GM23338 (cell line): ENCODE results near the gene SYT12. TPM values are rescaled to one million over a fixed set of nuclear protein-coding genes. Genes with fewer than 3 reads are reported as not detected.

Experiments
- ATAC-seq: fragments of 200-7000 bp; cut with Tn5 transposase; 3 replicates; pipeline ENCODE4 v1.9.1; 2020
- DNase-seq: peaks from one replicate; pipeline ENCODE4 v3.0.0-alpha.2; 2015; ENCODE audit warnings: low spot score
- H2AFZ ChIP-seq: fragments of 200-600 bp; sonication (generic); 2 replicates; pipeline ENCODE4 v1.8.0; 2016; ENCODE audit warnings: antibody characterized with exemption, mild to moderate bottlenecking, moderate library complexity
- H3F3A ChIP-seq: fragments of 200-600 bp; sonication (generic); replicated peaks from 2 replicates; pipeline ENCODE4 v1.8.0; 2017; ENCODE audit warnings: antibody characterized with exemption, mixed run types, low read depth
- H3K27ac ChIP-seq: fragments of 200-600 bp; sonication (generic); 2 replicates; pipeline ENCODE4 v1.6.1; 2016; ENCODE audit warnings: low read depth
- H3K27me3 ChIP-seq: fragments of 200-600 bp; sonication (generic); 2 replicates; pipeline ENCODE4 v1.8.0; 2016; ENCODE audit warnings: mild to moderate bottlenecking, mixed run types, moderate library complexity; ENCODE audit not compliant: insufficient read depth
- H3K36me3 ChIP-seq: fragments of 200-600 bp; sonication (generic); 2 replicates; pipeline ENCODE4 v1.8.0; 2016; ENCODE audit warnings: mild to moderate bottlenecking; ENCODE audit not compliant: insufficient read depth
- H3K4me1 ChIP-seq: fragments of 200-600 bp; sonication (generic); 2 replicates; pipeline ENCODE4 v1.8.0; 2016; ENCODE audit warnings: mild to moderate bottlenecking, moderate library complexity; ENCODE audit not compliant: insufficient read depth
- H3K4me2 ChIP-seq: fragments of 200-600 bp; sonication (generic); 2 replicates; pipeline ENCODE4 v1.7.1; 2017; ENCODE audit warnings: mixed run types
- H3K4me3 ChIP-seq: fragments of 200-600 bp; sonication (generic); 2 replicates; pipeline ENCODE4 v1.6.1; 2016; ENCODE audit warnings: mixed run types
- H3K79me2 ChIP-seq: fragments of 200-600 bp; sonication (generic); replicated peaks from 2 replicates; pipeline ENCODE4 v1.8.0; 2017; ENCODE audit warnings: mild to moderate bottlenecking; ENCODE audit not compliant: insufficient read depth
- H3K9me2 ChIP-seq: fragments of 200-600 bp; sonication (generic); 2 replicates; pipeline ENCODE4 v1.8.0; 2017; ENCODE audit not compliant: insufficient read depth
- H4K20me1 ChIP-seq: fragments of 200-600 bp; sonication (generic); replicated peaks from 2 replicates; pipeline ENCODE4 v1.8.0; 2017; ENCODE audit warnings: mild to moderate bottlenecking; ENCODE audit not compliant: insufficient read depth
- H3K27ac Mint-ChIP-seq: 2 replicates; pipeline ENCODE4 v1.8.0; 2020; ENCODE audit warnings: inconsistent platforms, mild to moderate bottlenecking, moderate library complexity, mixed read lengths
- H3K27me3 Mint-ChIP-seq: 3 replicates; pipeline ENCODE4 v1.8.0; 2022; ENCODE audit warnings: low read depth, mild to moderate bottlenecking, moderate library complexity, mixed read lengths, inconsistent platforms; ENCODE audit not compliant: insufficient read depth, poor library complexity
- H3K36me3 Mint-ChIP-seq: 3 replicates; pipeline ENCODE4 v1.8.0; 2021; ENCODE audit warnings: low read depth, mild to moderate bottlenecking, inconsistent platforms, moderate library complexity, mixed read lengths
- H3K4me1 Mint-ChIP-seq: 3 replicates; pipeline ENCODE4 v1.8.0; 2020; ENCODE audit warnings: mild to moderate bottlenecking, inconsistent platforms, mixed read lengths
- H3K4me3 Mint-ChIP-seq: 3 replicates; pipeline ENCODE4 v1.8.0; 2021; ENCODE audit warnings: moderate library complexity, mild to moderate bottlenecking, inconsistent platforms, mixed read lengths
- H3K9me3 Mint-ChIP-seq: 3 replicates; pipeline ENCODE4 v1.8.0; 2020; ENCODE audit warnings: moderate library complexity, mild to moderate bottlenecking, inconsistent platforms, mixed read lengths
- CREB1 ChIP-seq: fragments of 250-450 bp; sonication (Bioruptor Pico); IDR thresholded peaks from 2 replicates; pipeline ENCODE4 v1.5.0; 2020; ENCODE audit warnings: low read depth, mild to moderate bottlenecking, moderate library complexity
- EZH2phosphoT487 ChIP-seq: fragments of 200-600 bp; sonication (generic); IDR thresholded peaks from one replicate; pipeline ENCODE4 v1.8.1; 2018; ENCODE audit warnings: antibody characterized with exemption; ENCODE audit not compliant: unreplicated experiment
- NANOG ChIP-seq: IDR thresholded peaks from 2 replicates; pipeline ENCODE4 v1.6.1; 2016; ENCODE audit warnings: antibody characterized with exemption, borderline replicate concordance
- POLR2AphosphoS5 ChIP-seq: IDR thresholded peaks from 2 replicates; pipeline ENCODE4 v1.6.1; 2016; ENCODE audit warnings: antibody characterized with exemption, low read depth
- STAT1 ChIP-seq: IDR thresholded peaks from one replicate; pipeline ENCODE4 v1.6.1; 2016; ENCODE audit warnings: antibody characterized with exemption; ENCODE audit not compliant: unreplicated experiment
- polyA plus RNA-seq: library from polyadenylated mRNA; unstranded; fragments of >200 nt; fragmentation: Nextera tagmentation; extraction: Ambion mirVana; gene quantifications from 2 replicates; pipeline ENCODE4 v1.2.1, GENCODE V29; 2016
- total RNA-seq: library from RNA; depleted of rRNA; stranded (reverse); fragments of >200 nt; shearing (Covaris generic); gene quantifications from 2 replicates; pipeline ENCODE4 v1.2.3, GENCODE V29; 2014
- TF ChIP-seq, protein P1 (sequence below): IDR thresholded peaks from 2 replicates; pipeline ENCODE4 v1.6.1; 2016; ENCODE audit warnings: antibody characterized with exemption
- TF ChIP-seq, protein P2 (sequence below), 2 experiments: fragments of 200-600 bp in 1 of 2; sonication (generic) in 1 of 2; conservative IDR thresholded peaks; 2 replicates each; pipeline versions ENCODE4 v1.5.1 to v1.6.1; 2016 to 2017; ENCODE audit warnings: antibody characterized with exemption in 2 of 2, low read depth in 2 of 2, mild to moderate bottlenecking in 2 of 2, moderate library complexity in 1 of 2
- TF ChIP-seq, protein P3 (sequence below): IDR thresholded peaks from one replicate; pipeline ENCODE4 v1.6.1; 2018; ENCODE audit warnings: antibody characterized with exemption; ENCODE audit not compliant: unreplicated experiment

SYT12 gene
- total and polyA plus RNA-seq, 2 experiments from 2014 or later = 0.92 to 2.5 TPM

DNA sequence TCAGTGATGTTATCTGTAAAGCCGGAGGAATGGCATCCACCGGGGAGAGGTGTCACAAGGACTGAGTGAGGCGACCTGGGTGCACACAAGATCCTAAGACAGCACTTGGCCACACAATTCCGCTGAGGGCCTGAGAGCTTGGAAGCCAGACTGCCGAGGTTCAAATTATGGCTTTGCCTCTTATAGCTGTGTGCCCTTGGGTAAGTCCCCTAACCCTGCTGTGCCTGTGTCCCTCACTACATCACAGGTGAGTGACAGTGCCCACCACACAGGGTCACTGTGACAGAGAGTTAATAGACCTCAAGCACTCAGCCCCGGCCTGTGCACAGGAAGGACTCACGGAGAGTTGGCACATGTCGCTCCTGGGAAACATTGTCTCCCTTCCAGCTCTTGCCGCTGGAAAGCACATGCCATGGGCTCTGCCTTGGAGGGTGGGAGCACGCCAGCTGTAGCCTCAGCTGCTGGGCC is 34.3 kb downstream of the SYT12 start (continued):
- TF ChIP-seq, protein P1, sequence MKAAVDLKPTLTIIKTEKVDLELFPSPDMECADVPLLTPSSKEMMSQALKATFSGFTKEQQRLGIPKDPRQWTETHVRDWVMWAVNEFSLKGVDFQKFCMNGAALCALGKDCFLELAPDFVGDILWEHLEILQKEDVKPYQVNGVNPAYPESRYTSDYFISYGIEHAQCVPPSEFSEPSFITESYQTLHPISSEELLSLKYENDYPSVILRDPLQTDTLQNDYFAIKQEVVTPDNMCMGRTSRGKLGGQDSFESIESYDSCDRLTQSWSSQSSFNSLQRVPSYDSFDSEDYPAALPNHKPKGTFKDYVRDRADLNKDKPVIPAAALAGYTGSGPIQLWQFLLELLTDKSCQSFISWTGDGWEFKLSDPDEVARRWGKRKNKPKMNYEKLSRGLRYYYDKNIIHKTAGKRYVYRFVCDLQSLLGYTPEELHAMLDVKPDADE = no peak
- TF ChIP-seq, protein P2, sequence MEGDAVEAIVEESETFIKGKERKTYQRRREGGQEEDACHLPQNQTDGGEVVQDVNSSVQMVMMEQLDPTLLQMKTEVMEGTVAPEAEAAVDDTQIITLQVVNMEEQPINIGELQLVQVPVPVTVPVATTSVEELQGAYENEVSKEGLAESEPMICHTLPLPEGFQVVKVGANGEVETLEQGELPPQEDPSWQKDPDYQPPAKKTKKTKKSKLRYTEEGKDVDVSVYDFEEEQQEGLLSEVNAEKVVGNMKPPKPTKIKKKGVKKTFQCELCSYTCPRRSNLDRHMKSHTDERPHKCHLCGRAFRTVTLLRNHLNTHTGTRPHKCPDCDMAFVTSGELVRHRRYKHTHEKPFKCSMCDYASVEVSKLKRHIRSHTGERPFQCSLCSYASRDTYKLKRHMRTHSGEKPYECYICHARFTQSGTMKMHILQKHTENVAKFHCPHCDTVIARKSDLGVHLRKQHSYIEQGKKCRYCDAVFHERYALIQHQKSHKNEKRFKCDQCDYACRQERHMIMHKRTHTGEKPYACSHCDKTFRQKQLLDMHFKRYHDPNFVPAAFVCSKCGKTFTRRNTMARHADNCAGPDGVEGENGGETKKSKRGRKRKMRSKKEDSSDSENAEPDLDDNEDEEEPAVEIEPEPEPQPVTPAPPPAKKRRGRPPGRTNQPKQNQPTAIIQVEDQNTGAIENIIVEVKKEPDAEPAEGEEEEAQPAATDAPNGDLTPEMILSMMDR (conservative IDR thresholded peaks at IDR 0.05; ENCODE audit: low read depth in 2 of 2) = no peak
- TF ChIP-seq, protein P3, sequence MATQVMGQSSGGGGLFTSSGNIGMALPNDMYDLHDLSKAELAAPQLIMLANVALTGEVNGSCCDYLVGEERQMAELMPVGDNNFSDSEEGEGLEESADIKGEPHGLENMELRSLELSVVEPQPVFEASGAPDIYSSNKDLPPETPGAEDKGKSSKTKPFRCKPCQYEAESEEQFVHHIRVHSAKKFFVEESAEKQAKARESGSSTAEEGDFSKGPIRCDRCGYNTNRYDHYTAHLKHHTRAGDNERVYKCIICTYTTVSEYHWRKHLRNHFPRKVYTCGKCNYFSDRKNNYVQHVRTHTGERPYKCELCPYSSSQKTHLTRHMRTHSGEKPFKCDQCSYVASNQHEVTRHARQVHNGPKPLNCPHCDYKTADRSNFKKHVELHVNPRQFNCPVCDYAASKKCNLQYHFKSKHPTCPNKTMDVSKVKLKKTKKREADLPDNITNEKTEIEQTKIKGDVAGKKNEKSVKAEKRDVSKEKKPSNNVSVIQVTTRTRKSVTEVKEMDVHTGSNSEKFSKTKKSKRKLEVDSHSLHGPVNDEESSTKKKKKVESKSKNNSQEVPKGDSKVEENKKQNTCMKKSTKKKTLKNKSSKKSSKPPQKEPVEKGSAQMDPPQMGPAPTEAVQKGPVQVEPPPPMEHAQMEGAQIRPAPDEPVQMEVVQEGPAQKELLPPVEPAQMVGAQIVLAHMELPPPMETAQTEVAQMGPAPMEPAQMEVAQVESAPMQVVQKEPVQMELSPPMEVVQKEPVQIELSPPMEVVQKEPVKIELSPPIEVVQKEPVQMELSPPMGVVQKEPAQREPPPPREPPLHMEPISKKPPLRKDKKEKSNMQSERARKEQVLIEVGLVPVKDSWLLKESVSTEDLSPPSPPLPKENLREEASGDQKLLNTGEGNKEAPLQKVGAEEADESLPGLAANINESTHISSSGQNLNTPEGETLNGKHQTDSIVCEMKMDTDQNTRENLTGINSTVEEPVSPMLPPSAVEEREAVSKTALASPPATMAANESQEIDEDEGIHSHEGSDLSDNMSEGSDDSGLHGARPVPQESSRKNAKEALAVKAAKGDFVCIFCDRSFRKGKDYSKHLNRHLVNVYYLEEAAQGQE = no peak
- no peak for TF ChIP-seq CREB1 (CRISPR knock-in tag)

DNA sequence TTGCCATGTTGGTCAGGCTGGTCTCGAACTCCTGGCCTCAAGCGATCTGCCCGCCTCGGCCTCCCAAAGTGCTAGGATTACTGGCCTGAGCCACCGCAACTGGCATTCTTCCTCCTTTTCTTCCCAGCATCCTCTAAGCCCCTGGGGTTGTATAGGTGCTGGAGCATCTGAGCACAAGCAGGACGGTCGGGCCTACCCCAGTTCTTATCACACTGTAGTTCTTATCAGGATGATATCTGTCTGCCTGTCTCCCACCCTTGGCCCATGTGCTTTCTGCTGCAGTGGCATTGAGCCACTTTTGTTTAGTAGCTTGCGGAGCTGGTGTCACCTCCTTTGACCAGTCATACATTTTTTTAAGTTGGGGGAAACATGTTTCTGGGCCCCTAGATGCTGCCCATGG is 35.6 kb downstream of the SYT12 start:
- 0 out of 2 replicates have a peak, but pooled peaks cover 11% of the 10 kb centered on the region for H3F3A ChIP-seq

More for the DNA sequence above, 35.6 kb downstream of the SYT12 start:
- Mint-ChIP-seq H3K4me1 (peaks cover 26% of the 10 kb centered on the region), H3K9me3 (no peaks in the 10 kb centered on the region), H3K27ac (no peak overlapping the region), H3K27me3 (peaks cover 13% of the 10 kb centered on the region), H3K4me3 (no peak overlapping the region), H3K36me3 (no peaks in the 10 kb centered on the region)
- Histone ChIP-seq H4K20me1 (no peaks in the 10 kb centered on the region), H3K79me2 (no peaks in the 10 kb centered on the region), H3K4me3 (no peak overlapping the region), H2AFZ (no peak overlapping the region), H3K27me3 (peaks cover 8% of the 10 kb centered on the region), H3K27ac (no peak overlapping the region), H3K9me2 (no peaks in the 10 kb centered on the region), H3K4me1 (peaks cover 21% of the 10 kb centered on the region), H3K36me3 (no peaks in the 10 kb centered on the region), H3K4me2 (no peak overlapping the region)
- ATAC-seq (no peak), DNase-seq (no peak)
- TF ChIP-seq, protein P1 = no peak
- TF ChIP-seq, protein P2 (conservative IDR thresholded peaks at IDR 0.05; ENCODE audit: low read depth in 2 of 2) = no peak
- TF ChIP-seq EZH2phosphoT487 (no peak), STAT1 (no peak), NANOG (no peak), POLR2AphosphoS5 (no peak)
